ENCODE data around the gene ARHGAP4.

Gene ARHGAP4

DNA sequence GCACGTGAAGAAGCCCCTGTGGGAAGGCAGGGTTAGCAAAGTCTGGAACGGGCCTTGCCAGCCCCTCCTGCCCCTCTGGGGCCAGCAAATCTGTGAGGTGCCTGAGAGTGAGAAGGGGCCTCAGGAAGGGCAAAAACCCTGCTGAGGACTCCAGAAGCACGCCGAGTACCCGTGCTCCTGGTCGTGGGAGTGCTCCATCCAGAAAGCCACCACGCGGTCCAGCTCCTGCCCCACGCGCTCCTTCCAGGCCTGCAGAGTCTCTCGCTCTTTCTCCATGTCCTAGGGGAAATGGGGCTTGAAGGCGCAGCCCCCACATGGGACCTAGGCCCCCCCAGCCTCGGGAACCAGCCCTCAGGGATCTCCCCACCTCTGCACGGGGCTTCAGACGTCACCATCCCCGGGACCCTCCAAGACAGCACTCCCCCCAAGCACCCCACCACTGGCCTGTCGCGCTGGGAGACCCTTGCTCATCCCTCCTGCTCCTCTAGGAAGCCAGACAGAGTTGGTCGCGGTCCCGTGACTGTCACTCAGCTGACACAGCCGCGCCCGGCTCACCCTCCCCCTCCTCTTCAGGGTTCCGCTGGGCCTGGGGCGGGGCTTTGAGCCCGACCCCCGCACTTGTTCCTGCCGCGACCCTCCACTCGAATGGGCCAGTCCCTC, 18.2 kb upstream of the ARHGAP4 start, which contains the start of gene RENBP:
Gene RENBP (minus strand): TSS at position 504 of the 660 bp plus-strand sequence. CDS start 33 bp downstream, at position 471.
- FAIRE-seq (no peak), DNase-seq (ENCODE audit: insufficient read length, low spot score) (no peak)
- TF ChIP-seq, protein P1, sequence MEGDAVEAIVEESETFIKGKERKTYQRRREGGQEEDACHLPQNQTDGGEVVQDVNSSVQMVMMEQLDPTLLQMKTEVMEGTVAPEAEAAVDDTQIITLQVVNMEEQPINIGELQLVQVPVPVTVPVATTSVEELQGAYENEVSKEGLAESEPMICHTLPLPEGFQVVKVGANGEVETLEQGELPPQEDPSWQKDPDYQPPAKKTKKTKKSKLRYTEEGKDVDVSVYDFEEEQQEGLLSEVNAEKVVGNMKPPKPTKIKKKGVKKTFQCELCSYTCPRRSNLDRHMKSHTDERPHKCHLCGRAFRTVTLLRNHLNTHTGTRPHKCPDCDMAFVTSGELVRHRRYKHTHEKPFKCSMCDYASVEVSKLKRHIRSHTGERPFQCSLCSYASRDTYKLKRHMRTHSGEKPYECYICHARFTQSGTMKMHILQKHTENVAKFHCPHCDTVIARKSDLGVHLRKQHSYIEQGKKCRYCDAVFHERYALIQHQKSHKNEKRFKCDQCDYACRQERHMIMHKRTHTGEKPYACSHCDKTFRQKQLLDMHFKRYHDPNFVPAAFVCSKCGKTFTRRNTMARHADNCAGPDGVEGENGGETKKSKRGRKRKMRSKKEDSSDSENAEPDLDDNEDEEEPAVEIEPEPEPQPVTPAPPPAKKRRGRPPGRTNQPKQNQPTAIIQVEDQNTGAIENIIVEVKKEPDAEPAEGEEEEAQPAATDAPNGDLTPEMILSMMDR (IDR thresholded peaks at IDR 0.05; ENCODE audit: insufficient read depth, missing control alignments), result no peak

DNA sequence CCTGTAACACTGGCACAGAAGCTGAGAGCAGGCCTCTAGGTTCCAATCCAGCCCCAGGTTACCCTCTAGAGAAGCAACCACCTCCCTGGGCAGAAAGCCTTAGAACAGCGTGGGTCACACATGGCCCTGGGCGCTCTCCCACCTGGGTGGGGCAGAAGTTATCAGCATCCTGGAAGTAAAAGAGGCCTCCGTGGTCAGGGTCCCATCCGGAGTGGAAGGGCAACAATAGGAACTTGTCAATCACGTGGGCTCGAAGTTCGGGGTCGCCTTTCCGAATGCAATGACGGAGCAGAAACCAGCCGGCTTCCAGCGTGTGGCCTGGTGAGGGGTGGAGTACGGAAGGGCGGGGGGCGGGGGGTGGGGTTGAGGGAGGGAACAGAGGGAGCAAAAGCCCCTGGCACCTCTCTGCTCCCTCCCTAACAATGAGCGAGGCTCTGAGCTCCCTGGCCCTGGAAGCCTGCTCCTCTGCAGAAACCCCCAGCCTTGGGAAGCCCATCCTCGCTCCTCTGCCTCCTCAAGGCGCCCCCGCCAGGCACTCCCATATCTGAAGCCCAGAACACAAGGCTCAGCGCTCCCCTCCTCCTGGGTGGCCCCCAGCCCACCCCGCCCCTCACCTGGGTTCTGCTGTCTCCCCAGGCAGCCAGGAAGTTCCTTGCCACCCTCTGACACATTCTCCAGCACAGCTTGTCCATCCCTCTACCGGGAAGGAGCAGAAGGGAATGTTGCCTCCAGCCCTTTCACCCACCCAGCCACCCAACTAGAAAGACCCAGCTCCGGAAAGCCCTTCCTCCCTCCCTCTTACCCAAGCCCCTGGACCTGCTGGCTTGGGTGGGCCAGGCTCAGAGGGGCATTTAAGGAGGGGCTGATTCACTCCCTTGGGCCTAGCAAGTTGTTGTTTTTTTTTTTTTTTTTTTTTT, 15.5 kb upstream of the ARHGAP4 start:
- TF ChIP-seq, protein P1 (IDR thresholded peaks at IDR 0.05; ENCODE audit: insufficient read depth, missing control alignments), result no peak
- DNase-seq (ENCODE audit: insufficient read length, low spot score) (no peak), FAIRE-seq (no peak)

DNA sequence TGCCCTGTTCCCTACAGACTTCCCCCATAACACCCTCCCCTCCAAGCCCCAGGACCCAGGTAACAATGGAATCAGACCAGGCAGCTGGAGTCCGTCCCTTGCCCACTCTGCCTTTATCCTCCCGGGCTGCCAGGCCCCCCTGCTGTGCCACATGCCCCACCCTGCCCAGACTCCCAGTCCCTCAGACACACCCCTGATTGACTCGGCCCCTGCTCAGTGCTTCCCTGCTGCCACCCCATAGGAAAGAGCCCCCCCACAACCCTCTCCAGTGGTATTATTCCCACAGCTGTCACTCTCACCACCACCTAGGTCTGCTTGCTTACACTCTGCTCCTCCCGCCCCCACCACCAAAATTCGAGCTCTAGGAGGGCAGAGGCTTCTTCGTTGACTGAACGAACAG, 13.5 kb upstream of the ARHGAP4 start:
- no peak for FAIRE-seq
- DNase-seq (ENCODE audit: insufficient read length, low spot score), result no peak
- TF ChIP-seq, protein P1 (IDR thresholded peaks at IDR 0.05; ENCODE audit: insufficient read depth, missing control alignments), result no peak

DNA sequence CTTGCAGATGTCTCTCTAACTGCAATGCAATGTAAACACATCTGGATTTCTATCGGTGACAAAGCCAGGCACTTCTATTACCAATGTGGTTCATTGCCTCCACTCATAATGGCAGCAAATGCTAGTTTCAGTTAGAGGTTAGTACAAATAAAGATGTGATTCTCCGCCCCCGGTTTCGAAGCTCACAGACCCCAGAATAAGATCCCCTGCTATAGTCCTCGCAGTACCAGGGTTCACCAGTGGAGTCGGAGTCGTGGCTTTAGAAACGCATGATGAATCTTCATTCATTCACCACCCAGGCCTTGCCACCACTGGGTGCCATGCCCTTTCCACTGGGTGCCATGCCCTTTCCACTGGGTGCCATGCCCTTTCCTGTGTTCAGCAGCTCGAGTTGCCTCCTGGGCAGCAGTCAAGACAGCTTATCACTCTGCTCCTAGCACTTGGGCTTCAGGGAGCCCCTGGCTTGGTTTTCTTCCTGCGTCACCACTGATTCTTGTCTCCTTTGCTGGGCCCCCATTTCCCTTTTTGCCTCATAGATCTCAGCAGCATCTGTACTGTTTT, 12.2 kb upstream of the ARHGAP4 start:
- TF ChIP-seq, protein P1 (IDR thresholded peaks at IDR 0.05; ENCODE audit: insufficient read depth, missing control alignments), result no peak
- DNase-seq (ENCODE audit: insufficient read length, low spot score) (no peak), FAIRE-seq (no peak)

DNA sequence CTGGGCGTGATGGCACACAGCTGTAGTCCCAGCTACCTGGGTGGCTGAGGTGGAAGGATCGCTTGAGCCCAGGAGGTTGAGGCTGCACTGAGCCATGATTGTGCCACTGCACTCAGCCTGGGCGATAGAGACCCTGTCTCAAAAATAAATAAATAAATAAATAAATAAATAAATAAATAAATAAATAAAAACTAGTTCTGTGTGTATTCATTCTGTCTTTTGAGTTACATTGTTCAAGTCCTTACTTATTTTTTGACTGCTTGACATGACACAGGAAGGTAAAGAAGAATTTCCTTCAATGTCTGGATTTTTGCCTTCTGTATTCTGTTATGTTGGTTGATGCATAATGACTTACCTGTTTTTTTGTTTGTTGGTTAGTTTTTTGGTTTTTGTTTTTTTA, 11.0 kb upstream of the ARHGAP4 start:
- DNase-seq (ENCODE audit: insufficient read length, low spot score) (no peak), FAIRE-seq (no peak)
- TF ChIP-seq, protein P1 (IDR thresholded peaks at IDR 0.05; ENCODE audit: insufficient read depth, missing control alignments), result no peak

DNA sequence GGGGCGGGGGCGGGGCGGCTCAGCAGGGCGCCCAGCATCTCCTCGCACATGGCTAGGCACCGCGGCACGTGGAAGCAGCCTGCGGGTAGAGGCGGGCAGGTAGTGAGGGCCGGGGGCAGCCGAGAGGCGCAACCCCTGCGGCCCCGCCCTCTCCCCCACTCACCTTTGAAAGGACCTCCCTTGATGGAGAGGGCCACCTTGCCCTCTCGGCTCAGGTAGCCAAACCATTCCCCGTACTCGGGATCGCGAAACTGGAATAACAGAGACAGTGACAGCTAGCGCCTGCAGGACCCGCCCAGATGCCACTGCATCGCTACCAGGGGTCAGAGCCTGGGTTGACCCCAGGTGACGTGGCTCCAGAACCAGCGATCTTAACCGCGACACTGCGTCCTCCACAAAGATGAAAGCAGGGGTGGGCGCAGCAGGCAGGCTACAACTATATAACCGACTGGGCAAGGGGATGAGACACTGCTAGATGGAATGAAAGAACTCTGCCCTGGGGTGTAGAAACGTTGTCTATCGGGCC, 9.3 kb upstream of the ARHGAP4 start:
- DNase-seq (ENCODE audit: insufficient read length, low spot score), result no peak
- TF ChIP-seq, protein P1 (IDR thresholded peaks at IDR 0.05; ENCODE audit: insufficient read depth, missing control alignments), result no peak
- FAIRE-seq, result no peak
